HG03280 (cell line): ENCODE results near the gene PPID.
"Not testable (repeated sequence)": the region's sequence is repeated elsewhere in the genome, so short reads cannot be mapped to it uniquely, and the experiment has no call there.

Experiments
- ATAC-seq: cut with Tn5 transposase; IDR thresholded peaks from one replicate; pipeline ENCODE4 v1.9.1; 2021; ENCODE audit warnings: mild to moderate bottlenecking, moderate library complexity; ENCODE audit not compliant: unreplicated experiment

Gene PPID

DNA sequence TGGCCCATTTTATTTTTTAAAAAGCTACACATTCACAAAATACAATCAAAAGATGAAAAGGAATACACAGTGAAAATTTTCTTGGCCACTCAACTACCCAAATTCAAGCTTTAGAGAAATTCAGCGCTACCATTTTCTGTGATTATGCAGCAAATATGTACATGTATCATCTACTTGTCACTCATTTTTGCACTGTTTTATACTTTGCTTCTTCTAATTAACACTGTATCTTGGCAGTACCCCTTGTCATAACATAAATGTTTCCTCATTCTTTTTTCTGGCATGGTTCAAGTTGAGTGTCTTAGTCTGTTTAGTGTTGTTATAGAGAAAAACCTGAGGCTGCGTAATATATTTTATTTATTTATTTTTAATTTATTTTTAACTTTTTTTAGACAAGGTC, 15.7 kb upstream of the PPID start:
- ATAC-seq: no peak

DNA sequence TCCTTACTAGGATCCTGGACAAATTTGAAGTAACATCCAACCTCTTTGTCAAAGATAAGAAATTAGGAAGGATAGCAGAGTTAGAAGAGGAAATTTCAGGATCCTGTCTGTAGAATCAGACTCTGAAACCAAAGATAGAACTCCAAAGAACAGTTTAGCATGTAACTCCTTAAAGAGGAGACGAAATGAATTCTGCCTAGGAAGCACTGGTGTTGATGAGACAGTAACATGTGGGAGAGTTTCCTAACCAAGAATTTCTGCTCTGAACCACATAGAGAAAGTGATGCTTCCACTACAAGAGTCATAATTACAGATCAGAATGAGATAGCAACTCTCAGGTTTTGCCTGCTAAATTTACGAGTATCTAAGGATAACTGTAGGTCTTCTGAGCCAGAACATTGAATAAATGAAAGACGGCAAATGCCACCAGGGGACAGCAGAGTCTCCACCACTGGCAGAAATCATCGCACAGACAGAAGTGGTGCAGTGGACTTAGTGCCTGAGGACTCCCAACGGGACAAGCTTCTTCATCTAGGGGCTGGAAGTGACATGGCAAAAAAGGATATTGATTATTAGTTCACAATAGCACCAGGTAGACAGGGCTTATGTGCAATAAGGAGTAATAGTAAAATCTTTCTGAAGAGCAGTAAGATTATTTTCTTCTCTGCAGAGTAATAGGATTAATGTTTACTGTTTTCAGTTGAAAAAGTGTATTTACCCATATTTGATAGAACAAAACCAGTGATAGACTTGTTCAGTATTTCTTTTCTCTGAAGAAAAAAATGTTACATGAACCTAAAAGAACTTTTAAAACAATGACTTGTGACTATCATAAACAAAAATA, 6.7 kb upstream of the PPID start:
- ATAC-seq: peak; percentile 85

DNA sequence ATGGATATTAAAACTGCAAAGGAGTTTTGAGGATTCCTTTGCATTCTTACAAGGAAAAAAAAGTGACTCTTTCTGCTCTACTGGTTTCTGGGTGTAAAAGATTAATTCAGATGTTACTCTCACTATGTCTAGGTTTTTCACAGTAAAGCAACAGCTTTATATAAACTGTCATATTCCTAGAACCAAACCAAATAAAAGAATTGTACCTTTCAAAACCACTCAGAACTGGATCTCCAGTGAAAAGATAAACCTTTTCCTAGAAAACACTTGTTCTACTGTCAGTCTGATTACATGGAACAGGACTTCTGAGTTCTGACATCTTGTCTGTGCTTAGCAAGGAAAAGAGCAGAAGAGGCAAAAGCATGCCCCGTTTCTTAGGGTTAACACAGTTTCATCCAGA, 5.0 kb upstream of the PPID start:
- ATAC-seq: no peak

DNA sequence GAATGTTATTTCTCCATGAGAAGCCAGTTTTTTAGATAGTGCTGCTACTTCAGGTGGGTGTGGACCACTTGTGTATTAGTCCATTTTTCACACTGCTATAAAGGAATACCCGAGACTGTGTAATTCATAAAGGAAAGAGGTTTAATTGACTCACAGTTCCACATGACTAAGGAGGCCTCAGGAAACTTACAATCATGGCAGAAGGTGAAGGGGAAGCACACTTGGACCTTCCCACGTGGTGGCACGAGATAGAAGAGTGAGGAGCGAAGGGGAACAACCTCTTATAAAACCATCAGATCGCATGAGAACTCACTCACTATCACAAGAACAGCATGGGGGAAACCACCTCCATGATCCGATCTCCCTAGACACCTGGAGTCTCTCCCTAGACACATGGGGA, 3.4 kb upstream of the PPID start:
- no peak for ATAC-seq

DNA sequence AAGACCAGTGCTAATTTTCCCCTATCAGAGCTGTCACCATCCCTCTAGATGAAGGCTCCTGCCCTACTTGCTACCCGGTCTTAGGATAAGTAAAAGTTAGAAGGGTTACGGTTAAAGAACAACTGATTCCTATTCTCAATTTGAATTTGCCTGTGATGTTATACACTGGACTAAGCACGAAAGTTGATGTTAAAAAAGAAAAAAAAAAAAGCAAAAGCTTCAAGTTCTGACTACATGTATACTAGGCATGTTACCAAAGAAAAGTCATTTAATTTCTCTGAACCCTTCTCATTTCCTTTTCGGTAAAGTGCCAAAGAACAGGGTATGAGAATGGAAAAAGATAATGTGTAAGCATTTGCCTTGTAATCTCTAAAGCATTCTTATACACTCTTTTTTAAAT, 1.4 kb upstream of the PPID start:
- ATAC-seq: no peak

DNA sequence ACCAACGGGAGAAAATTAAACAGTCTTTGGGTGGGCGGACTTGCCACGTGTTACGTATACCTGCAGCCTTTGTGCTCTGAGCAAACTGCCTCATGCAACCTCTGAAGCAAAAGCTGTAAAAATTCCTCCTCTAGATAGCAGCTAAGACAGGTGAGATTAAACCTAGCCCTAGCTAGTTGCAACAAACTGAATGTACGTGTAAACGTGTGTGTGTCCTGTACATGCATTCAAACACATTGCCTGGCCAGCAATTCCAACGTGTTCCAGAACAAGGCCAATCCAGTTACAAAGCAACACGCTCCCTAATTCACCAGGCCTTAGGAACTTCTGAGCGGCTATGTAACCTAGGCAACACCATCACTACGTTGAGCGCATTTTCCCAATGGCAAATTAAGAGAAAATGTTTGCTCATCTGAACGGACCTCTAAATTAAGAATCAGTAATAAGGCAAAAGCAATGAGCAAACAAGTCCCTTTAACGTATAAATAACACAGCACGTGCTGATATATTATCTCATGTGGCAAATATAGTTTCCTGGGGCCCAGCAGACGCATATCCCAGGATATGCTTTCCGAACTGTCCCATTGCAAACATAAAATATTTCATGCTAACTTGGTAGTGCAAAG, 792 bp downstream of the PPID start:
- ATAC-seq: peak; percentile 5

DNA sequence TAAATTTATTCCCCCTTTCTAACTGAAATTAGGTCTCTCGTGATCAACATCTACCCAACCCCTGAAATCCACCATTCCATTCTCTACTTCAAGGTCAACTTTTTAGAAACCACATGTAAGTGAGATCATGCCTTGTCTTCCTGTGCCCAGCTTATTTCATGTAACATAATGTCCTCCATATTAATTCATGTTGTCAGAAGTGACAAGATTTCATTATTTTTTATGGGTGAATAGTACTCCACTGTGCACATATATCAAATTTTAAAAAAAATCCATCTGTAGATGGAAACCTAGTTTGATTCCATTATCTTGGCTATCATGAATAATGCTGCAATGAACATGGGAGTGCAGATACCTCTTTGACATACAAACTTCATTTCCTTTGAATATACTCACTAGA, 1.5 kb downstream of the PPID start:
- no peak for ATAC-seq

DNA sequence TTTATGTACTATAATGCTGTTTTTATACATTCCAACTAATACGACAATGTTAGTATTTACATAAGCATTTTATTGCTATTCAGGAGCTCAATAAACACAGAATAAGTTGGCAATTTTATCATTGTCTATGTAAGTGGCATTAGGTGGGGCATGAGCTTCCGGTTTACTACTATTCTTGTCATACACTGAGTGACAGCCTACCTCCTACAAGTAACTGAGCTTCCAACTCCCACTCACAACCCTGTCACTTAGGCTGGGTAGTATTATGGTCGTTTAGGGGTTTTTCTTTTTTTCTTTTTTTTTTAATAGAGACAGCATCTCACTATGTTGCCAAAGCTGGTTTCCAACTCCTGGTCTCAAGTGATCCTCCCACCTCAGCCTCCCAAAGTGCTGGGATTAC, 7.4 kb downstream of the PPID start:
- no peak for ATAC-seq

DNA sequence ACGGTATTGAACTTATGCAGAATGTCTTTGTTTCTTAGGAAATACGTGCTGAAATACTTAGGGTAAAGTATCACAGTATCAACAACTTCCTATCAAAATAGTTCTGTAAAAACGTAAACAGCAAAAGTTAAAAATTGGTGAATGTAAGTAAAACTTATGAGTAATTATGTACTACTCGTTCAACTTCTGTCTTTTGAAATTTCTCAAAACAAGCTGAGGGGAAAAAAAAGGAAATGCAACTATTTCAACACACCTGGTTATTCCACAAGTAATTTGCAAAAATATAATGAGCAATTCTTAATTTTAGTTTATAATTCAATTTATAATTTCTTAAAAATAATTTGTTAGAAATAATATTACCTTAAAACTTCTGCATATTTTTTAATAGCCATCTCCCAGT, 8.3 kb downstream of the PPID start:
- no peak for ATAC-seq

DNA sequence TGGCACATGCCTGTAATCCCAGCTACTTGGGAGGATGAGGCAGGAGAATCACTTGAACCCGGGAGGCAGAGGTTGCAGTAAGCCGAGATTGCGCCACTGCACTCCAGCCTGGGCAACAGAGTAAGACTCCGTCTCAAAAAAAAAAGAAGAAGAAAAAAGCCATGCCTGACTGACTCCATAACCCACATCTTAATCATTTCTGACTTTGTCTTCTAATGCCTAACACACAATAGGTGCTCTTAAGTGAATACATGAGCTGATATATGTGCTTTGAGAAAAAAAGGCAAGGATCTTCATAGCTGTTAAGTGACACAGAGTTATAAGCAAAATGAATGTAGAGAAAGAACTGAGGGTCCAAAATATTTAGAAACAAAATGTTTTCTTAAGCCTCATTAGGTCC, 10.6 kb downstream of the PPID start:
- not testable (repeated sequence) for ATAC-seq

DNA sequence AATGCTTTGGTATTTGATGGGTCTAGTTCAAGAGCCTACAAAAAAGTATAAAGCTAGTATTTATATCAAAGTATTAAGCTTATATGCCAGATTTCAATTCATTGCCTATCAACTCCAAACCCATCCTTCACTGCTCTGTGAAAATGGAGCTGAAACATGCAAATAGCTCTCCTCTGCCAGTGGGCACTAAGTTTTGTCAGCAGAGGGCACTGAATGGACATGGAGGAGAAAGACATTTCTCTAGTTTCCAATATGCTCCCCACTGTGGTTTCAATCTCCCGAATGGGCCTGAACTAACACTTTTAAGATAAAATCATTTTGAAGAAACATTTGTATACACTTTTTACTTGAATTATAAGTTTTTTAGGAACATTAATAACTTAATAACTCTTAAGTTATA, 12.4 kb downstream of the PPID start:
- ATAC-seq: no peak

DNA sequence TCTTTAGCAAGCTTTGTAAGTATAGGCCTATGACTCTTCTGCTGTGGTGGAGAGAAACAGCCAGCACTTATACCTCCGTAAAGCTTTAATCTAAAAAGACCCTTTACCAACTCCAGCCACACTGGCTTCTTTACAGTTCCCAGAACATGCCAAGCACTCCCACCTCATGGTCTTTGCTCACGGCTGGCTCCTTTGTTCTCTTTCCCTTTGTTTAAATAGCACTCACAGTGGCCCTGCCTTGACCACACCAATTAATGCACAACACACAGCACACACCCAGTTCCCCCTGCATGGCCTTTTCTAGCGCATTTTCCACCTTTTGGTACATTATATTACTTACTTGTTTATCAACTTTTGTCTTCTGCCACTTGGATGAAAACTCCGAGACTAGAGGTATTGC, 18.9 kb downstream of the PPID start:
- no peak for ATAC-seq

DNA sequence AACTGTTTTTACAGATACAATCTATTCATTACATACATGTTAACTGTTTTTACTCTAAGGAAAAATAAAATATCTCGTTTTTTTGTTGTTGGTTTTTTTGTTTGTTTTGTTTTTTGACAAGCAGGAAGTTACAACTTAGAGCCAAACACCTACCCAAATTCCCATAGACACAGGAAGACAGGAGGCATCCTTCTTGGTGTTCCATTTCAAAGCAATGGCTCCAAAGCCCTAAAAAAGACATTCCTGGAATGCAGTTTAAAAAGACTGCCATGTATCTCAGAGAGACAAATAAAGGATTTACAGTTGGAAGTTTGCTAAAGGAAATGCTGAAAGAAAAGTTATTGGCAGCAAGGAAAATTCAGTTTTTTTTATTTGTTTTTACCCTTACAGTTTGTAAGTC, 34.4 kb downstream of the PPID start:
- no peak for ATAC-seq

DNA sequence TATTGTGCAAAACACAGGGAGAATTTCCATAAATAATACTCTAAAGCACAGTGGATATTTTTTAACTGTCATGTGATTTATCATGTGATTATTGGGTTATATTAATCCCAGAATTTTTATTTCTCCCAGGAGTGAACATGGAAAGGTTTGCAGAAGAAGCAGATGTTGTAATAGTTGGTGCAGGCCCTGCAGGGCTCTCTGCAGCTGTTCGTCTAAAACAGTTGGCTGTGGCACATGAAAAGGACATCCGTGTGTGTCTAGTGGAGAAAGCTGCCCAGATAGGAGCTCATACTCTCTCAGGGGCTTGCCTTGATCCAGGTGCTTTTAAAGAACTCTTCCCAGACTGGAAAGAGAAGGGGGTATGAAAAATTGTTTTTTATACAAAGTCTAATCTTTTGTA, 41.1 kb downstream of the PPID start:
- no peak for ATAC-seq

DNA sequence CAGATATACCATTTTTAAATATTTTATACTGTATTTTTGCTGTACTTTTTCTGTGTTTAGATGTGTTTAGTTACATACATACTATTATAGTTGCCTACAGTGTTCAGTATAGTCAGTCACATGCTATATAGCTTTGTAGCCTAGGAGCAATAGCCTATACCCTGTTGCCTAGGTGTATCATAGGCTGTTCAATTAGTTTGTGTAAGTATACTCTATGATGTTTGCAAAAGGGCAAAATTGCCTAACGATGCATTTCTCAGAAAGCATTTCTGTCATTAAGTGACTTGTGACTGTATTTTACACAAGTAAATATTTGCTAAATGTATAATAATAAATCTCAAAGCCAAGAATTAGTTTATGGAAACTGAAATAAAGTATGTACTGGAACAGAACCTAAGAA, 41.6 kb downstream of the PPID start:
- ATAC-seq: no peak

DNA sequence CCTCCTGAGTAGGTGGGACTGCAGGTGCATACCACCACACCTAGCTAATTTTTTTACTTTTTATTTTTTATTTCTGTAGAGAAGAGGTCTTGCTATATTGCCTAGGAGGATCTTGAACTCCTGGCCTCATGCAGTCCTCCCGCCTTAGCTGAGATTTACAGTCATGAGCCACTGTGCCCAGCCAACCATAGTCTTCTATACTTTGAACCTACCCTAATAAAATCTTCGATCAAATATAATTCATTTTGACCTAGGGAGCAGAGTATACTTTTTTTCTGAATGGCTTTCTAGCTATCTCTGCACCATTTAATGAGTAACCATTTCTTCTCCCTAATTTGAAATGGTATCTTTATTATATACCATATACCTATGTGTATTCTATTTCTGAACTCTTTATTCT, 44.4 kb downstream of the PPID start:
- no peak for ATAC-seq

DNA sequence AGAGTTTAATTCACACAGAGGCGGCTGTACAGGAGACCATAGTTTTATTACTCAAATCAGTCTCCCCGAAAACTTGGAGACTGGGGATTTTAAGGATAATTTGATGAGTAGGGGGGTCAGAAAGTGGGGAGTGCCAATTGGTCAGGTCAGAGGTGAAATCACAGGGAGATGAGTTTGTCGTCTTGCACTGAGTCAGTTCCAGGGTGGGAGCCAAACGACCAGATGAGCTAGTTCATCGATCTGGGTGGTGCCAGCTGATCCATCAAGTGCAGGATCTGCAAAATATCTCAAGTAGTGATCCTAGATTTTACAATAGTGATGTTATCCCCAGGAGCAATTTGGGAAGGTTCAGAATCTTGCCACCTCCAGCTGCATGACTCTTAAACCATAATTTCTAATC, 47.1 kb downstream of the PPID start:
- no peak for ATAC-seq

DNA sequence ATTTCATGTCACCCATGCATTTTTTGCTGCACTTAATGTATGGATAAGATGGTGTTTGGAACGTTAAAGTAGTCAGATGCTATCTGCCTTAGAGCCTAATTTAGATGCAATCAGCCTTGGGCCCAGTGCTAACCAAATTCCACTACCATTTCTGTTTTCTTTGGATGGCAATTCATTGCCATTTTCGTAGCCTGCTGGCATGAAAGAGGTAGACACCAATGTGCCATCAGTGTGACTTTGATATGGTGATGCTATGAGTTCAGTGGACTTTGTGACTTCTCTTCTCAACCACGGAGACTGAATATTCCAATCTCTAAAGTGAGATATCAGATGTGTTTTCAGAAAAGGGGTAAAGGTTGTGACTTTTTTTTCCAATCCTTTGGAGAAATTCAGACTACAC, 49.6 kb downstream of the PPID start:
- ATAC-seq: no peak

DNA sequence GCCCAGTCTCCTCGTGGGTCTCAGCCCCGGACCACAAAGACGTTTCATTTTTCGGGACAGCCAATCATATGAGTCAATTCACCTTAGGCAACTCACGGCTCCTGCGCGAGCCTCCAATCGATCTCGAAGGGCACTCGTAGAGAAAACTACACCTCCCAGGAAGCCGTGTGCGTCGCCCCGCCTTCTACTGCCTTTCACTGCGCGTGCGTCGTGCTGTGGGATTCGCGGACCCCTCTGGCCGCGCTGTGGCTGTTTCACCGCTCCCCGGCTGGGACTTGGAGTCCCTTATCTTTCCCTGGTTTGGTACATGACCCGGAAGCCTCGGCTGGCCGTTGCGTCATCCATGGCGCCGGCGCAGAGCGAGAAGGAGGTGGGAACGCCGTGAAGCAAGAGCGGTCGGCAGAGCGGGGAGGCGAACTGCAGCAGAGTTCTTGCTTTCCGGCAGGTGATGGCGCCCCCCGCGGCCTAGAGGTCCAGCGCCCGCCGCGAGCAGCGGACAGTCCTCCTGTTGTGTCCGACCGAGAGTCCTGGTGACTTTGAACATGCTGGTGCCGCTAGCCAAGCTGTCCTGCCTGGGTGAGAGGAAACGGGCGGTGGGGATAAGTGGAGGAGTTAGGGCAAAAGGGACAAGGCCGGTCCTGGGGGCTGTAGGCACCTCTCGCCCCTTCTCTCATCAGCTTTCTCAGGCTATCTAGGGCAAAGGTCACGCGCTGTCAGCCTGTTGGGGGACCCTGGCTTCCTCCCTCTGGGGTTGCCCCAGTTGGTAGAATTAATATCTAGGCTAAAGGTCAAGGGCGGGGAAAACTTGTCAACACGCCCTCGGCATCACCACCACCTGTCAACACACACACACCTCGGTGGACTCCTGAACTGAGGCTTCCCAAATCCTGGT, 51.0 kb downstream of the PPID start, which contains the start of gene ETFDH:
TSS of gene ETFDH (plus strand) at position 382 of the 892 bp plus-strand sequence. CDS start at position 543, 161 bp downstream.
- peak; percentile 85 for ATAC-seq

DNA sequence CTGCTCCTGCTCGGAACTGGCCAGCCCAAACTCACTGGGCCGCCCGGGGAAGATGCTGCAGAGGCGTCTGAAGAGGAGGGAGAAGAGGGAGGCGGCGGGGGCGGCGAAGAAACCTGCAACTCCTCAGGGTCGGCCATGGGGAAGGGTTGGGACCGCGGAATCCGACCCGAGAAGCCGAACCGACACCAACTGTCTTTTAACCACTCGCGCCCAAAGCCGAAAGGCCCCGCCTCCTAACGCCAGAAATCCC, 51.6 kb downstream of the PPID start, which contains the start of gene C4orf46:
TSS of gene C4orf46 (minus strand) at position 223 of the 250 bp plus-strand sequence. CDS start at position 137, 86 bp downstream.
- no peak for ATAC-seq

DNA sequence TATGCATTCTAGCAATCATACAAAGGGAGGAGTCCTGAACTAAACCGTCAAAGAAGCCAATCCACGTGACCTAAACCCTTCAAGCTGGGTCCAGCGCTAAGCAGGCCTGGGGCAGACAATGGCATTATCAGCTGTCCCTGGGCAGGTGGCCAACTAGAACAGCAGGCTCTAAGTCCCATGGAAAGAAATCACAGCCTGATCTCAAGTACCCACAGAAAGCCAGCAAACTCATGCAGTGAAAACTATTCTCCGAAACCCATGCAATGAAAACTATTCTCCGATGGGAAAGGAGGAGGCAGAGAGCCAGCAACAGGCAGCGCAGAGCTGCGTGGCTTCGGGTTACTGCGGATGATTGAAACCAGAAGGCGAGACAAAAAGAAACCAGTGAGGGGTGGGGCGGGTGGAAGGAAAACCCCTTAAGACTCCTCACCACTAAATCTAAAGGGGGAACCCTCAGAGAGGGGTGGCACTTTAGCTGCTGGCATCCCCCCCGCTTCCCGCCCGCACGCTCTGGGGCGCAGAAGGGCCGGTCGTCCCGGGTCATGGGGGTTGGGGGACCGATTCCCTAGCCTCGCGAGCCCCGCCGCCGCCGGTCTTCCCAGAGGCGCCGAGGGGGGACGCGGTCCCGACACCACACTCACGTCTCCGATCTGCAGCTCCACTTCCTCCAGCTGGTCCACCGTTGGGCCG, 52.1 kb downstream of the PPID start:
- peak; percentile 18 for ATAC-seq
